ENCODE results near the gene CYB5R3. TPM values are rescaled to one million over a fixed set of nuclear protein-coding genes. Genes with fewer than 3 reads are reported as not detected.

The CYB5R3 gene
- total RNA-seq, 1 donor from 2014 or later = 125 TPM

- no peaks in the 10 kb centered on the region for H3K9me3 Mint-ChIP-seq (ENCODE audit: unreplicated experiment)
- TF ChIP-seq, protein P1, sequence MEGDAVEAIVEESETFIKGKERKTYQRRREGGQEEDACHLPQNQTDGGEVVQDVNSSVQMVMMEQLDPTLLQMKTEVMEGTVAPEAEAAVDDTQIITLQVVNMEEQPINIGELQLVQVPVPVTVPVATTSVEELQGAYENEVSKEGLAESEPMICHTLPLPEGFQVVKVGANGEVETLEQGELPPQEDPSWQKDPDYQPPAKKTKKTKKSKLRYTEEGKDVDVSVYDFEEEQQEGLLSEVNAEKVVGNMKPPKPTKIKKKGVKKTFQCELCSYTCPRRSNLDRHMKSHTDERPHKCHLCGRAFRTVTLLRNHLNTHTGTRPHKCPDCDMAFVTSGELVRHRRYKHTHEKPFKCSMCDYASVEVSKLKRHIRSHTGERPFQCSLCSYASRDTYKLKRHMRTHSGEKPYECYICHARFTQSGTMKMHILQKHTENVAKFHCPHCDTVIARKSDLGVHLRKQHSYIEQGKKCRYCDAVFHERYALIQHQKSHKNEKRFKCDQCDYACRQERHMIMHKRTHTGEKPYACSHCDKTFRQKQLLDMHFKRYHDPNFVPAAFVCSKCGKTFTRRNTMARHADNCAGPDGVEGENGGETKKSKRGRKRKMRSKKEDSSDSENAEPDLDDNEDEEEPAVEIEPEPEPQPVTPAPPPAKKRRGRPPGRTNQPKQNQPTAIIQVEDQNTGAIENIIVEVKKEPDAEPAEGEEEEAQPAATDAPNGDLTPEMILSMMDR (IDR thresholded peaks at IDR 0.05; ENCODE audit: unreplicated experiment) = no peak
- H3K27ac Mint-ChIP-seq (ENCODE audit: unreplicated experiment) = no peak overlapping the region
These were observed 27.0 kb downstream of the CYB5R3 start for GRCh38 chr22:42622061-42622710.

DNA sequence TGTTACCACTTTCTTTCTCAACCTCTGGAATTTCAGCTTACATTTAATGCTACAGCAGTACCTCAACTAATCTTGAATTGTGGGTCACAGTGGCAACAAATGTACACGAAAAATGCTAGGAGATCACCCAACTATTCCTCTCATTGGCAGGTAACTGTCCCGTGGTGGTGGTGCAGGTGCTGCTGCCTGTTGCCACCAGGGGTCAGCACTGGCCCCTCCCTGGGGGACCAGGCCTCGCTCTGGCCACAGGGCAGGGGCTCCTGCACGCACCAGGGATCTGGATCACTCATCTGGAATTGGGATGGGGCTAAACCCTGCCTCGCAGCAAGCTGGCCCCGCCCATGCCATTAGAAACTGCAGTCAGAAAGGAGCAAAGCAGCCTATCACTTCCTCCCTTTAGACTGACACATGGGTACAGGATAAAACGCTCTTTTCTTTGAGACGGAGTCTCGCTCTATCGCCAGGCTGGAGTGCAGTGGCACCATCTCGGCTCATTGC is 27.6 kb downstream of the CYB5R3 start:
- Mint-ChIP-seq H3K27me3 (ENCODE audit: unreplicated experiment) (peaks cover 16% of the 10 kb centered on the region), H3K36me3 (ENCODE audit: low read depth, unreplicated experiment) (peaks cover 3% of the 10 kb centered on the region), H3K27ac (ENCODE audit: unreplicated experiment) (no peak overlapping the region), H3K9me3 (ENCODE audit: unreplicated experiment) (no peaks in the 10 kb centered on the region), H3K4me3 (ENCODE audit: unreplicated experiment) (peak overlapping the region; percentile 59), H3K4me1 (ENCODE audit: unreplicated experiment) (no peaks in the 10 kb centered on the region)
- peak; percentile 88 for DNase-seq (ENCODE audit: low spot score)
- TF ChIP-seq, protein P1 (IDR thresholded peaks at IDR 0.05; ENCODE audit: unreplicated experiment) = peak; percentile 84

More at GRCh38 chr22:42622061-42622710, 27.0 kb downstream of the CYB5R3 start:
- H3K4me3 Mint-ChIP-seq (ENCODE audit: unreplicated experiment) = no peak overlapping the region
- H3K4me1 Mint-ChIP-seq (ENCODE audit: unreplicated experiment) = no peaks in the 10 kb centered on the region
- no peak for DNase-seq (ENCODE audit: low spot score)
- peaks cover 5% of the 10 kb centered on the region for H3K36me3 Mint-ChIP-seq (ENCODE audit: low read depth, unreplicated experiment)
- H3K27me3 Mint-ChIP-seq (ENCODE audit: unreplicated experiment) = peaks cover 15% of the 10 kb centered on the region

DNA sequence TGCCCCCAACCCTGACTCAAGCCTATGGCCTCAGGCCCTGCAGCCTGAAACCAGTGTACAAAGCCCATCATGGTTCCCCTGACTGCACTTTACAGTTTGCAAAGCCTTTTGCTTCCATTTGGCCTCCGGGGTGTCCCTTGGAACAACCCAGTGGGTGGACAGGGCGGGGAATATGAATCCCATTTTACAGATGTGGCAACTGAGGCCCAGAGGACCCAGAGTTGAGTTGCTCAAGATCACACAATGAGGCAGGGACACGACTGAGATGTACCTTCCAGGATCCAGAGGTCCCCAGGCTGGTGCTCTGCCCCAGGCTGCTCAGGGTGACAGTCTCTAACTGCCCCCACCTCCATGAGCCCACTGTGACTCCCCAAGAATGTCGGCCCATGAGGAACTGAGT is 29.1 kb downstream of the CYB5R3 start:
- no peaks in the 10 kb centered on the region for H3K9me3 Mint-ChIP-seq (ENCODE audit: unreplicated experiment)
- TF ChIP-seq, protein P1 (IDR thresholded peaks at IDR 0.05; ENCODE audit: unreplicated experiment) = no peak
- DNase-seq (ENCODE audit: low spot score) = no peak
- peaks cover 6% of the 10 kb centered on the region for H3K4me1 Mint-ChIP-seq (ENCODE audit: unreplicated experiment)
- peaks cover 5% of the 10 kb centered on the region for H3K36me3 Mint-ChIP-seq (ENCODE audit: low read depth, unreplicated experiment)
- H3K27ac Mint-ChIP-seq (ENCODE audit: unreplicated experiment) = no peak overlapping the region
- no peak overlapping the region for H3K4me3 Mint-ChIP-seq (ENCODE audit: unreplicated experiment)
- H3K27me3 Mint-ChIP-seq (ENCODE audit: unreplicated experiment) = peaks cover 15% of the 10 kb centered on the region

DNA sequence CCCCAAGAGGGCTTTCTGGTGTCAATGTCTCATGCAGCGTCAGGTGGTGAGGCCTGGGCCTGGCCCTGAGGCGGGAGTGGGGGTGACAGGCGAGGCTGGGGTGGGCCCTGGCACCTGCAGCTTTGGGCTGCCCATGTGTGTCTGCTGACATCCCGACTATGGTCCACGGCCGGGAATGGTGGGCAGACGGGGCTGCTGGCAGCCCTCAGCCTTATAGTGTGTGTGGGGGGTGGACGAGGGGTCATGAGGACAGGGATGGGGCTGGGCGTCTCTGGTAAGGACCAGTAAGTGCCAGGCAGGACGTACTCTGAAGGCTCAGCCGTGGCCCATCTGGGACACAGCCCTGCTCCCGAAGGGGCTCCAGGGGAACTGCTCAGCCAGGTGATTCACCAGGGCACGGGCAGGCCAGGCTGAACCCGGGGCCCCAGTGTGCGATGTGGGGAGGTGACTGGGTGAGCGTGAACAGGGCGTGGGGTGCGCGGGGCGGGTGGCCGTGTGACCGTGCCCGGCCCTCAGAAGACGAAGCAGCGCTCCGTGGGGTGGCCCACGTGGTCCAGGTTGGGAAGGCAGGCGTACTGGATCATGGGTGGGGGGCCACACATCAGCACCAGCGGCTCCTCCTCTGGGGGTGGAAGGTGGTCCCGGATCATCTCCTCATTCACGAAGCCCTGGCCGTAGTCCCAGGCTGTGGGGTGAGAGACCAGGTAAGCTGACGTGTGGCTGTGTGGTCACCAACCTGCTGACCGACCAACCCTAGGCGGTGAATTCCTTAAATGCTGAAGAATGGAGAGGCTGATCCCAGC is 29.7 kb downstream of the CYB5R3 start:
- Mint-ChIP-seq H3K9me3 (ENCODE audit: unreplicated experiment) (no peaks in the 10 kb centered on the region), H3K27me3 (ENCODE audit: unreplicated experiment) (peaks cover 20% of the 10 kb centered on the region), H3K4me3 (ENCODE audit: unreplicated experiment) (no peak overlapping the region), H3K4me1 (ENCODE audit: unreplicated experiment) (peaks cover 8% of the 10 kb centered on the region), H3K36me3 (ENCODE audit: low read depth, unreplicated experiment) (peaks cover 6% of the 10 kb centered on the region), H3K27ac (ENCODE audit: unreplicated experiment) (no peak overlapping the region)
- TF ChIP-seq, protein P1 (IDR thresholded peaks at IDR 0.05; ENCODE audit: unreplicated experiment) = no peak
- no peak for DNase-seq (ENCODE audit: low spot score)

Data from endothelial cell (in vitro differentiated cells).